Left ventricle myocardium inferior (tissue), 1 donor: ENCODE data around the gene ORMDL2. TPM values are rescaled to one million over a fixed set of nuclear protein-coding genes. Genes with fewer than 3 reads are reported as not detected.
A peak's percentile ranks its signal among the peaks of the same experiment; 100 is the strongest.

Source experiments
- DNase-seq: peaks from one replicate; pipeline ENCODE4 v3.0.0-alpha.2; 2020
- H3K27ac ChIP-seq: fragments of 200-600 bp; replicated peaks from 2 replicates; pipeline ENCODE4 v1.8.0; 2021
- H3K27me3 ChIP-seq: fragments of 200-600 bp; 2 replicates; pipeline ENCODE4 v1.8.0; 2021; ENCODE audit warnings: low read depth
- H3K36me3 ChIP-seq: fragments of 200-600 bp; 2 replicates; pipeline ENCODE4 v1.8.0; 2021
- H3K4me1 ChIP-seq: fragments of 200-600 bp; 2 replicates; pipeline ENCODE4 v1.8.0; 2021
- H3K4me3 ChIP-seq: fragments of 200-600 bp; 2 replicates; pipeline ENCODE4 v1.8.0; 2021; ENCODE audit warnings: mild to moderate bottlenecking, moderate library complexity
- H3K9me3 ChIP-seq: fragments of 200-600 bp; replicated peaks from 2 replicates; pipeline ENCODE4 v1.8.0; 2021
- intact Hi-C: fragments of 100-400 bp; cut with micrococcal nuclease; formaldehyde crosslinking; loops from one replicate; pipeline ENCODE4 v1.11.0; 2022
- total RNA-seq: library from RNA; stranded (reverse); fragmentation: NEBNext Ultra II Directional; extraction: Animal tissue kit (Norgen Biotek cat#: 25700); gene quantifications from one replicate; pipeline ENCODE4 v1.2.1, GENCODE V29; 2021
- TF ChIP-seq, protein P1 (sequence below): fragments of 200-600 bp; IDR thresholded peaks from 2 replicates; pipeline ENCODE4 v1.8.0; 2021; ENCODE audit warnings: antibody characterized with exemption, mild to moderate bottlenecking, borderline replicate concordance
- donor health status: DM: no; HTN: yes; CAD: no; lungs with severe emphysema.

ORMDL2 gene
- total RNA-seq, 1 donor from 2014 or later, result 13.3 TPM

DNA sequence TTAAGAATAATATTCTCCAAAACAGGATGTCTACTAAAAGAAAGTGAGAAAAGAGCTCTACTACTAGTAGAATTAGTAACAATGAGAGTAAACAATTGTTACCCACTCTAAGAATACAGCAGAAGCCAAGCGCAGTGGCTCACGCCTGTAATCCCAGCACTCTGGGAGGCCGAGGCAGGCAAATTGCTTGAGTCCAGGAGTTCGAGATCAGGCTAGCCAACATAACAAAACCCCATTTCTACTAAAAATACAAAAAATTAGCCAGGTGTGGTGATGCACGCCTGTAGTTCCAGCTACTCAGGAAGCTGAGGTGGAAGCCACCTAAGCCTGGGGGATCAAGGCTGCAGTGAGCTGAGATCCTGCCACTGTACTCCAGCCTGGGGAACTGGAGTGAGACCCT, 6.9 kb downstream of the ORMDL2 start:
- Histone ChIP-seq H3K9me3 (no peaks in the 10 kb centered on the region), H3K4me1 (peaks cover 54% of the 10 kb centered on the region), H3K27me3 (no peaks in the 10 kb centered on the region), H3K27ac (no peak overlapping the region), H3K36me3 (peaks cover 44% of the 10 kb centered on the region), H3K4me3 (no peak overlapping the region)
- TF ChIP-seq, protein P1, sequence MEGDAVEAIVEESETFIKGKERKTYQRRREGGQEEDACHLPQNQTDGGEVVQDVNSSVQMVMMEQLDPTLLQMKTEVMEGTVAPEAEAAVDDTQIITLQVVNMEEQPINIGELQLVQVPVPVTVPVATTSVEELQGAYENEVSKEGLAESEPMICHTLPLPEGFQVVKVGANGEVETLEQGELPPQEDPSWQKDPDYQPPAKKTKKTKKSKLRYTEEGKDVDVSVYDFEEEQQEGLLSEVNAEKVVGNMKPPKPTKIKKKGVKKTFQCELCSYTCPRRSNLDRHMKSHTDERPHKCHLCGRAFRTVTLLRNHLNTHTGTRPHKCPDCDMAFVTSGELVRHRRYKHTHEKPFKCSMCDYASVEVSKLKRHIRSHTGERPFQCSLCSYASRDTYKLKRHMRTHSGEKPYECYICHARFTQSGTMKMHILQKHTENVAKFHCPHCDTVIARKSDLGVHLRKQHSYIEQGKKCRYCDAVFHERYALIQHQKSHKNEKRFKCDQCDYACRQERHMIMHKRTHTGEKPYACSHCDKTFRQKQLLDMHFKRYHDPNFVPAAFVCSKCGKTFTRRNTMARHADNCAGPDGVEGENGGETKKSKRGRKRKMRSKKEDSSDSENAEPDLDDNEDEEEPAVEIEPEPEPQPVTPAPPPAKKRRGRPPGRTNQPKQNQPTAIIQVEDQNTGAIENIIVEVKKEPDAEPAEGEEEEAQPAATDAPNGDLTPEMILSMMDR, result no peak
- no peak for DNase-seq
- intact Hi-C loops, result loop anchor here (10.0 kb wide), 1 partner anchor 110 kb away; the partner anchor contains the start of gene DGKA

DNA sequence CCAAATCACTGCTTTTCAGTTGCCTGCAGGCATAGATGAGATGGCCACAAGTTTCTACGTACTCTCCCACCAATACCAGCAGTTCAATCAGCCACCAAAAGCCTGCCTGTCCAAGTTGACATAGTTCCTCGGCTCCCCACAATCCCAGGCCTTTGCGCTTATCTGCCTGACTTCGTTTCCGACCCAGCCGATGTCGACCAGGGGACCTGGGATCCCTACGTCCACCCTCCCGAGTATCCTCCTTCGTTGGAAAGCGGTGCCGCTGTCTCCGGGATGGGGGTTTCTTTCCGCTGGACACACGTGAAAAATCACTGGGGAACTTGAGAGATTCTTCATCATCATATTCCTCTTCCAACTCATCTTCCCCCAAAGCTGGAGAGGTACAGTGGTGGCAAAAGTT, 10.0 kb downstream of the ORMDL2 start:
- TF ChIP-seq, protein P1, result no peak
- Histone ChIP-seq H3K27ac (no peak overlapping the region), H3K27me3 (no peaks in the 10 kb centered on the region), H3K9me3 (no peaks in the 10 kb centered on the region), H3K4me3 (peak overlapping the region; percentile 6), H3K4me1 (peaks cover 83% of the 10 kb centered on the region), H3K36me3 (peaks cover 13% of the 10 kb centered on the region)
- no peak for DNase-seq
- intact Hi-C loops, result loop anchor here (10.0 kb wide), 1 partner anchor 107 kb away; the partner anchor contains the start of gene DGKA

DNA sequence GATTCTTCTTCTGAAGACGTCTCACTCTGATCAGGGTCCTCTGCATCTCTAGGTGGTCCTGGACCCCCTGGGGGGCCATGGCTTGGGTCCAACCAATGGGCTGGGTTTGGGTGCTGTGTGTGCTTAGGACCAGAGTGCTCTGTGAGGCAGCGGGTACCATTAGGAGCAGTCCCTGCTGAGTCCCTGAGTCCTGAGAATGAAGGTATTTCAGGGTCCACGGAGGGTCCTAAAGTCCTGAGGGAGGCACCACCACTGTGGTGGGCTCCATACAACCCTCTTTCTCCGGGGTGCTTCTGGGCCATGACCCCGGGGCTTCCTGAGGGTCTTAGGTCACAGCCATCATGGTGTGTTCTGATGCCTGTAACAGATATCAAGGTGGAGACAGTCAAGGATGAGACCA, 10.5 kb downstream of the ORMDL2 start:
- Histone ChIP-seq H3K27me3 (no peaks in the 10 kb centered on the region), H3K4me3 (peak overlapping the region; percentile 97), H3K9me3 (no peaks in the 10 kb centered on the region), H3K36me3 (peaks cover 8% of the 10 kb centered on the region), H3K4me1 (peaks cover 88% of the 10 kb centered on the region), H3K27ac (peak overlapping the region; percentile 96)
- DNase-seq, result no peak
- TF ChIP-seq, protein P1, result no peak
- intact Hi-C loops, result loop anchor here (10.0 kb wide), 1 partner anchor 106 kb away; the partner anchor contains the start of gene DGKA

DNA sequence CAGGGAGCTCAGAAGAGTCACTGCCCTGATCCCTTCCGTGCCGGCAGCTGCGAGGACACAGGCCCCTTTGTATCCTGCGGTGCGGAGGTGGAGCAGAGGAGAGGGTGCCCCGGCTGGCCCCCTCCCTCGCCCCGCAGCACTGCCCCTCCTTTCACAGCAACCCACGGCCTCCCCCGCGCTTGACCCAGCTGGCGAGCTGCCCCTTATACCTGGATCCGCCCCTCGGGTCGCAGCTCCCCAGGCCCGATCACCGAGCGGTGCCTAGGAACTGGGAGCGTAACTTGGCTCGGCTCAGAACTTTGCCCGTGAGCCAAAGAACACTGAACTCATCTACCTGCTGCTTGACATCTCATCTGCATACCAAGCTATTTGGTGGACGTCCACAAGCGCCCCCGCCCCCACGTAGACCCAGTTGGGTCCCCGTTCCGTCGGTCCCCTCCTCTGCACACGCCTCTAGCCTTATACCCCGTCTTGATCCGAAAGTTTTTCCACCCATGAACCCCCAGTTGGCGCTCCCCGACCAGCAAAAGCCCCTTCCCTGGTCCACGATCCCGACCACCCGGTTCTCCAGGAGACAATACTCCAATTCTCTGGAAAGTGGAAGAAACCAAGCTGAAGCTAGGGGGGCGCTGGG, 12.2 kb downstream of the ORMDL2 start:
- Histone ChIP-seq H3K9me3 (no peaks in the 10 kb centered on the region), H3K4me1 (peaks cover 76% of the 10 kb centered on the region), H3K4me3 (peak overlapping the region; percentile 97), H3K27me3 (no peaks in the 10 kb centered on the region), H3K36me3 (no peaks in the 10 kb centered on the region), H3K27ac (peak overlapping the region; percentile 96)
- TF ChIP-seq, protein P1, result no peak
- intact Hi-C loops, result loop anchor here (10.0 kb wide), 1 partner anchor 105 kb away; the partner anchor contains the start of gene DGKA
- peak; percentile 57 for DNase-seq

DNA sequence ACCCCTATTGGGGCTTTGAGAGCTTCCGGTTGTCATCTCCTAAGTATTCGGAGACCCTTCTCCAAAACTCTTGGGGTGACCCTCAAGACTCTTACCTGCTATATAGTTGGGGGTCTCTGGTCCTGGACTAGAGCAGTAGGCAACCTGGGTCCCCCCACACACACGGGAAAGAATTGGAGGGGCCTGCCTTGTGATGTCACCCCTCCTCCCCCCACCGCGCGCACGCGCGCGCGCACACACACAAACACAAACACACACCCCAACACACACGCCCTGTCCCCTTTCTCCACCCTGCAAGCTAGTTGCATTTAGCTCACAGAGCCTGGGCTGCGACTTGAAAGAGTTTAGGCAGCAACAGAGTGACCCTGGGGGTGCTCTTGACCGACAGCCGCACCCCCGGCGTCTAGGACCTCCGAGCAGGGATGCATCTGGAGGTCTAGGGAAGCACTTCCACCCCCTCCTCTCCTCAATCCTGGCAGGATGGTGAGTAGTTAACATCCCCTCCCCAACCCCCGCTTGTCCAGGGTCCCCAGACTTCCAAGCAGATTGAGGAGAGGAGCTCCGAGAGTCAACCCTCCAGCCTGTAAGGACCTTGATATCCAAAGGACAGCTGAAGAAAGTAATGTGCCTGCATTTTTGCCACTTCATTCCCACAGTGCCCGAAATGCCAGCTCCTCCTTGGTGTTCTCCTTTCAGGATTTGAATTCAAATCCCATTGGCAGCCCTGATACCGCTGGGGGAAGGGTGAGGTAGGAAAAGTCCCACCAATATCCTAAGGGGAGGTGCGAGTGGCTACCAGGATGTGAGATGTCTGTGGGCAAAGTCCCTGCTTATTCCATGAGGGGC, 13.0 kb downstream of the ORMDL2 start:
- Histone ChIP-seq H3K4me1 (peaks cover 69% of the 10 kb centered on the region), H3K4me3 (peak overlapping the region; percentile 97), H3K36me3 (no peaks in the 10 kb centered on the region), H3K27ac (peak overlapping the region; percentile 96), H3K9me3 (no peaks in the 10 kb centered on the region), H3K27me3 (no peaks in the 10 kb centered on the region)
- intact Hi-C loops, result no loop called here
- peak; percentile 79 for DNase-seq
- TF ChIP-seq, protein P1, result no peak
